Esophagus (tissue), 2 donors: Measurements from ENCODE around the gene CAMK1D. TPM values are rescaled to one million over a fixed set of nuclear protein-coding genes. Genes with fewer than 3 reads are reported as not detected.

Source experiments
- H3K27ac ChIP-seq, 2 donors: one replicate each; pipeline ENCODE4 v1.5.1; 2013; ENCODE audit warnings: low read depth in 2 of 2, mild to moderate bottlenecking in 2 of 2, inconsistent platforms in 1 of 2, low read length in 1 of 2, moderate library complexity in 1 of 2
- H3K27me3 ChIP-seq, 2 donors: one replicate each; pipeline ENCODE4 v1.6.1; 2013; ENCODE audit warnings: low read length in 2 of 2, control low read depth in 1 of 2, mild to moderate bottlenecking in 1 of 2; ENCODE audit not compliant: insufficient read depth in 2 of 2, control insufficient read depth in 1 of 2
- H3K36me3 ChIP-seq, 2 donors: one replicate each; pipeline ENCODE4 v1.6.1; 2013; ENCODE audit warnings: low read length in 1 of 2; ENCODE audit not compliant: control insufficient read depth in 2 of 2, insufficient read depth in 2 of 2
- H3K4me1 ChIP-seq, 2 donors: one replicate each; pipeline ENCODE4 v1.6.1; 2013; ENCODE audit warnings: low read length in 1 of 2; ENCODE audit not compliant: control insufficient read depth in 2 of 2, insufficient read depth in 2 of 2
- H3K4me3 ChIP-seq, 2 donors: one replicate each; pipeline ENCODE4 v1.5.1; 2013; ENCODE audit warnings: low read length in 2 of 2, mild to moderate bottlenecking in 2 of 2, low read depth in 1 of 2, moderate library complexity in 1 of 2
- H3K9me3 ChIP-seq, 2 donors: one replicate each; pipeline ENCODE4 v1.6.1; 2013; ENCODE audit warnings: mild to moderate bottlenecking in 2 of 2, low read depth in 1 of 2, low read length in 1 of 2, moderate library complexity in 1 of 2; ENCODE audit not compliant: control insufficient read depth in 2 of 2, insufficient read depth in 1 of 2
- WGBS, 2 donors: extraction: QIAGEN DNeasy Blood & Tissue Kit; methylation state at CpG; one replicate each; pipeline ENCODE4 v1.1.7; 2013; 5-methylcytosine and 5-hydroxymethylcytosine counted together
- polyA plus RNA-seq, 2 donors: library from polyadenylated mRNA; stranded (reverse); fragments of 200-250 nt; gene quantifications; one replicate each; pipeline ENCODE4 v1.2.3, GENCODE V29; 2013
- donor health status: healthy with polysubstance abuse.
- donor health status: Bipolar disorder and iron deficiency.

The CAMK1D gene
- polyA plus RNA-seq, 2 donors, result 5.4 to 5.6 TPM

DNA sequence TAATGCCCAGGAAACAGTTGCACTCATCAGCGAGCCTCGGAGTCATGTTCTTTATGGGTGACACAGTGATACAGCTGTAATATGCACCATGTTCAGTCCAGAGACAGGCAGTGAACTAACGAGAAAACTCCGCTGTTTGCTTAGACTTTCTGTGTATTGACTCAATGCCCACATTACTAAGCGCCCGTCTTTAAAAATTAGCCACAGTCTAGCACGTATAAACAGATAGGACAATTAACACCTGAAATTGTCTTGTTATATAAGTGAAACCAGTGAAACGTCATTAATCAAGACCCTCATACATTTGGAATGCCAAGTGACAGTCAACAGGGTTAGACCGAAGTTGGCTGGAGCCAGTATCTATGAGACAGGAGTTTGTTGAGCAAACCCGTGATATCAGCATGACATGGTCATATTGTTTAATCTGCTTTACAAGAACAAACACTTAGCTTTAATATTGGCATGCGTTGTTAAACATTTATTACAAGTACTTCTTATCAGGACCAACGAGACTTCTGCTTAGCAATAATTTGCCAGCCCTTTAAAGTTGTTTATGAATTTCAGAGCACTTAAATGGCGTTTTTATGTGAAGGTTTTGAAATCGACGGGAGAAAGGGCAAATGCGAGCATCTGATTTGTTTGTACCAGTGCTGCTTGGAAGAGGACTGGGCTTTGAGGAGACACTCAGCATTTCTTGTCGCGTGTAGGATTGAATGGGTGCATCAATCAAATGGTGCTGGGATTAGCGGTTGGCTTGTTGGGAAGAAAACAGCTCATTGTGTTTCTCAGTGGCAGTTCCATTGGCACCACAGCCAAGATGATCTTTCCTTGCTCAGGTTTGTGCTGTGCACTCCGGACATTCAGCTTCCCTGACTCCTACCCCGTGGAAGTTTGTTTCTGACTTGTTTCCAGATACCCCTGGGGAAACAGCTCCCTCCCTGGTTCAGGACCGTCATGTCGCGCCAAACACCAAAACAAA, 56.3 kb downstream of the CAMK1D start:
- Histone ChIP-seq H3K4me3 (no peak overlapping the region), H3K36me3 (peaks cover 0 to 4% of the 10 kb centered on the region in 2 donors), H3K4me1 (peaks cover 0 to 3% of the 10 kb centered on the region in 2 donors), H3K9me3 (no peaks in the 10 kb centered on the region), H3K27ac (no peak overlapping the region), H3K27me3 (no peaks in the 10 kb centered on the region)
- WGBS, 2 donors, result 56 to 77% methylated on average over 24 of the region's 24 CpGs

DNA sequence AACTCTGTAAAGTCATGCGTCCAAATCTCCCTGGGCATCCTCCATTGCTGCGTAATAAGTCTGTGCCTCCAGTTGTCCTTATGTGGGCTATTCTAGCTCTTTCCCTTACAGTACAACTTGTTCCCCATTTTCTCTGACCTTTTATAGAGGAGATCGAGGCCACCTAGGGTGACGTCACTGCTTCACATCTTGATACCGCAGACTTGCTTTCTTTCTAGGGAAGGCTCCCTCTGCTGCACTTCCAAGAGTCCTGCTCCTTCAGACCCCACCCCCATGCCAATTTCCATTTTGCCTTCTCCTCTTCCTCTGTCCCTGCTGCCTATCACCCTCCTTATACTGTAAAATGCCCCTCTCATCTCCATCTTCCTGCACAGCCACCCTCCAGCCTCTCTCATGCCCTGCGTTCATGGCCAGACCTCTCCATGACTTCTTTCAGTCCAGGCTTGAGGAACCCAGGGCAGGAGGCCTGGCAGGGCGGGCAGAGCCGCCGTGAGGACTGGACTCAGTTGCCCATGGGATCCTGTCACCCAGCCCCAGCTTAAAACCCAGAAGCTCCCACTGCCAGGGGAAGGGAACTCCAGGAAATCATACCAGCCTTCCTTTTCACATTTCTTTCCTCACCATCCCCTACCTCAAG, 57.5 kb downstream of the CAMK1D start:
- H3K4me3 ChIP-seq, result no peak overlapping the region
- H3K4me1 ChIP-seq, result peaks cover 0 to 3% of the 10 kb centered on the region in 2 donors
- H3K27ac ChIP-seq, result no peak overlapping the region
- 92 to 95% methylated on average over 9 of the region's 9 CpGs for WGBS, 2 donors
- peaks cover 0 to 4% of the 10 kb centered on the region in 2 donors for H3K36me3 ChIP-seq
- no peaks in the 10 kb centered on the region for H3K9me3 ChIP-seq
- H3K27me3 ChIP-seq, result no peaks in the 10 kb centered on the region

DNA sequence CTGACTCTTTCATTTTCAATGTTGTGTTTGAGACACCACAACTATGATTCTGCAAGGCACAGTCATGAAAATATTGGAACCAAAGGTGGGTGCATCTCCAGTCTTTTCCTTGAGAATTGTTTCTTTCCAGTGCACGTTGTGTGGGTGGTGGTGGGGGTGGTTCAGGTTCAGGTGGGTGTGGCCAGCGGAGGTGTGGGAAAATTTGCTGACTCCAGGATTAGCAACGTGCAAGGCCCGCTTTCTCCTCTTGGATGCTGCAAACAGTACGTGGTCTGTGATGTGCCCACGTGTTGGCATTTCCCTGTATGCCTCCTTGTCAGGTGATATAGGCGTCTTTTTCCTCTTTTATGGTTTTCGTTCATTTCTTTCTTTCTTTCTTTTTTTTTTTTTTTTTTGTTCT, 59.1 kb downstream of the CAMK1D start:
- Histone ChIP-seq H3K27me3 (no peaks in the 10 kb centered on the region), H3K36me3 (peaks cover 0 to 2% of the 10 kb centered on the region in 2 donors), H3K4me1 (peaks cover 0 to 3% of the 10 kb centered on the region in 2 donors), H3K4me3 (no peak overlapping the region), H3K27ac (no peak overlapping the region), H3K9me3 (no peaks in the 10 kb centered on the region)
- 92 to 95% methylated on average over 8 of the region's 8 CpGs for WGBS, 2 donors

DNA sequence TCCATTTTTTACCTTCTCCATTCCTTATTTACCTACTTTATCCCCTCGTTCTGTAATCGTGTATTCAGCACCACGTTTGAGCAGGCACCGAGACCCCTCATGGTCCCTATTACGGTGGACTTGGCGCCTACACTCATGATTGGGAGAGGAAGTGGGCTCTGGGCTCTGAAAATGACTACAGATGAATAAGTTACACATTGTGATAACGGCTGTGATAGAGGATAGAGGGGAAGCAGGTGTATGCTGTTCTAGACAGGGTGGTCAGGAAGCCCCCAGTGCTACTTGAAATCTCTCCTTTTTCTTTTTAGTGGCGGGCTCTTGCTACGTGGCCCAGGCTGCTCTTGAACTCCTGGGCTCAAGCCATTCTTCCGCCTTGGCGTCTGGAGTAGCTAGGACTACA, 59.8 kb downstream of the CAMK1D start:
- H3K4me1 ChIP-seq, result peaks cover 0 to 3% of the 10 kb centered on the region in 2 donors
- H3K27me3 ChIP-seq, result no peaks in the 10 kb centered on the region
- 92 to 95% methylated on average over 11 of the region's 11 CpGs for WGBS, 2 donors
- H3K9me3 ChIP-seq, result no peaks in the 10 kb centered on the region
- no peak overlapping the region for H3K4me3 ChIP-seq
- H3K36me3 ChIP-seq, result peaks cover 0 to 2% of the 10 kb centered on the region in 2 donors
- H3K27ac ChIP-seq, result no peak overlapping the region

DNA sequence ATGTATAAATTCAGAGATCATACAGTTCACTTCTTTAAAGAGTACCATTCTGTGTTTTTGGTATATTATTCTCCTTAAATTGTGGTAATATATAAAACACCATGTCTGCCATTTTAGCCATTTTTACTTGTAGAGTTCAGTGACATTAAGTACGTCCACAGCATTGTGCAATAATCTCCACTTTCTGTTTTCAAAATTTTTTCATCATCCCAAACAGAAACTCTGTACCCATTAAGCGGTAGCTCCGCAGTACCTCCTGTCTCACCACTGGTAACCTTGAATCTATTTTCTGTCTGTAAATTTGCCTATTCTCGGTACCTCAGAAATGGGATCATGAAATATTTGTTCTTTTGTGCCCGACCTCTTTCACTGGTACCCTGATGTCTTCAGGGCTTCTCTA, 60.3 kb downstream of the CAMK1D start:
- H3K4me1 ChIP-seq, result peaks cover 0 to 3% of the 10 kb centered on the region in 2 donors
- 91 to 95% methylated on average over 5 of the region's 5 CpGs for whole genome bisulfite sequencing, 2 donors
- no peak overlapping the region for H3K4me3 ChIP-seq
- peaks cover 0 to 2% of the 10 kb centered on the region in 2 donors for H3K36me3 ChIP-seq
- no peak overlapping the region for H3K27ac ChIP-seq
- no peaks in the 10 kb centered on the region for H3K27me3 ChIP-seq
- H3K9me3 ChIP-seq, result no peaks in the 10 kb centered on the region

- Histone ChIP-seq H3K27me3 (no peaks in the 10 kb centered on the region), H3K4me1 (peaks cover 3 to 4% of the 10 kb centered on the region in 2 donors), H3K36me3 (peaks cover 0 to 2% of the 10 kb centered on the region in 2 donors), H3K27ac (no peak overlapping the region), H3K4me3 (no peak overlapping the region), H3K9me3 (no peaks in the 10 kb centered on the region)
- WGBS, 2 donors, result 91 to 92% methylated on average over 9 of the region's 9 CpGs
Measured at GRCh38 chr10:12412666-12413368, 63.5 kb downstream of the CAMK1D start.

DNA sequence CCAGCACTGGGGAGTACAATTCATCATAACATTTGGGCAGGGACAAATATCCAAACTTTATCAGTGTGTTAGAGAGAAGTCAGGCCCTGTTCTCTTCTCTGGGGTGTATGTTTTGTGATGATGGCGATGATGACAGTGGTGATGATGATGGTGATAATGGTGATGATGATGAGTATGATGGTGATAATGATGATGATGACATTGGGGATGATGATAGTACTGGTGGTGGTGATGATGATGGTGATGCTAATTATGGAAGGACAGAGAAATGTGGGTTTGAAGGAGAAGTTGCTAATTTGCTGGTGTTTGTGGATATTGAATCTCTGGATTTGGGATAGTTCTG, 64.0 kb downstream of the CAMK1D start:
- no peaks in the 10 kb centered on the region for H3K27me3 ChIP-seq
- peaks cover 3 to 4% of the 10 kb centered on the region in 2 donors for H3K4me1 ChIP-seq
- no peak overlapping the region for H3K4me3 ChIP-seq
- H3K36me3 ChIP-seq, result peaks cover 0 to 2% of the 10 kb centered on the region in 2 donors
- 90 to 96% methylated on average over 1 of the region's 1 CpG for WGBS, 2 donors
- no peaks in the 10 kb centered on the region for H3K9me3 ChIP-seq
- H3K27ac ChIP-seq, result no peak overlapping the region

DNA sequence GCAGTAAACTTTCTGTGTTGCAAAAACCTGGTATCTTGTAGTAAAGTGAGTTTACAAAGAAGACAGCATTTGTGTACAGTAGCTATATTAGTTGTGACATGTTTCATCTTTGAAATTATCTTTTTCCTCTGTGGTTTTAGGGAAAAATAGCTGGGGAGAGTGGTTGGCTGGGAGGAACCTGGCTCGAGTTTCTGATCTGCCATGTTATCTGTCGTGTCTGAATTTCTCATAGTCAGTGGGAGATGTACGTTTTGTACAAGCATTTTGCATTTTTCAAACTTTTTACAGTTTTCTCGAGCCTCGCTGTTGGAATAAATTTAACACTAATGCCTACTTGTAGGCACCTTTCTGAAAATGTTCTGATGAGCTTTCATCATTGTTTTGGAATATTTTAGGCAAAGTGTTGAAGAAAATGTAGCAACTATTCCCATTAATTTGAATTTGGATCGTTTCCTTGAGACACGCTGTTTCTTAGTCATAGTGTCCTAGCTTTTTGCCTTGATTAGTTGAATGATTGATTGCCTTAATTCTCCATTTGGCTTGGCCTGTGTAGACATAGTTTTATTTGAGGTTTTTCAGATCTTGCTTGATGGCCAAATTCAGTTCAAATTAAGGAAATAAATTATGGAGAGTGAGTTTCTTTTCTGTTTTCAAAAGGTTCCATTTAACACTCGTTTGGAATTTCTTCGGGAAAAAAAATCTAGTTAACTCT, 65.1 kb downstream of the CAMK1D start:
- WGBS, 2 donors, result 40 to 57% methylated on average over 9 of the region's 9 CpGs
- H3K27ac ChIP-seq, result no peak overlapping the region
- H3K4me3 ChIP-seq, result no peak overlapping the region
- H3K4me1 ChIP-seq, result peaks cover 6 to 7% of the 10 kb centered on the region in 2 donors
- H3K27me3 ChIP-seq, result no peaks in the 10 kb centered on the region
- H3K9me3 ChIP-seq, result no peaks in the 10 kb centered on the region
- peaks cover 0 to 2% of the 10 kb centered on the region in 2 donors for H3K36me3 ChIP-seq
